LNCAP (cell line): ENCODE measurements around the gene TEAD1.

ENCODE experiments used
- CTCF ChIP-seq: fragments of 450-650 bp; IDR thresholded peaks from 2 replicates; pipeline ENCODE4 v1.5.1; 2017; ENCODE audit warnings: mild to moderate bottlenecking

The TEAD1 gene

GRCh38 chr11:12634329-12634728, 39.9 kb upstream of the TEAD1 start:
- TF ChIP-seq CTCF, result no peak

GRCh38 chr11:12636871-12637410, 37.3 kb upstream of the TEAD1 start:
- no peak for TF ChIP-seq CTCF

GRCh38 chr11:12639388-12639787, 34.8 kb upstream of the TEAD1 start:
- TF ChIP-seq CTCF, result no peak

- TF ChIP-seq CTCF, result no peak
Observed at GRCh38 chr11:12640355-12640754, 33.9 kb upstream of the TEAD1 start.

GRCh38 chr11:12640926-12641849, 33.0 kb upstream of the TEAD1 start:
- no peak for TF ChIP-seq CTCF

- TF ChIP-seq CTCF, result no peak
Observed at GRCh38 chr11:12642040-12642439, 32.2 kb upstream of the TEAD1 start.

GRCh38 chr11:12642806-12643428, 31.3 kb upstream of the TEAD1 start:
- TF ChIP-seq CTCF, result no peak
